Left kidney (tissue), 8 donors: ENCODE results near the gene UGT2B10. TPM values are rescaled to one million over a fixed set of nuclear protein-coding genes. Genes with fewer than 3 reads are reported as not detected.
"Not testable (repeated sequence)": the region's sequence is repeated elsewhere in the genome, so short reads cannot be mapped to it uniquely, and the experiment has no call there.

Source experiments
- DNase-seq: peaks from one replicate; pipeline ENCODE4 v3.0.0-alpha.2; 2013
- long read RNA-seq, 8 donors: transcript quantifications; one replicate each; lab custom pipeline, GENCODE V29; 2026
- polyA plus RNA-seq: library from polyadenylated mRNA; unstranded; fragments of 120-200 nt; gene quantifications from one replicate; pipeline ENCODE4 v1.2.1, GENCODE V29; 2013; ENCODE audit not compliant: insufficient read length

Gene UGT2B10
- polyA plus RNA-seq, result not detected
- long read RNA-seq, donor 1, result 0 reads
- long read RNA-seq, donor 2, result 0 reads
- long read RNA-seq, donor 3, result 0 reads
- long read RNA-seq, donor 4, result 0 reads
- long read RNA-seq, donor 5, result 0 reads
- long read RNA-seq, donor 6, result 0 reads
- long read RNA-seq, donor 7, result 0 reads
- long read RNA-seq, donor 8, result 0 reads

GRCh38 chr4:68815617-68816409 lies at the start of gene UGT2B10:
Gene UGT2B10 (plus strand): TSS chr4:68815994. CDS start chr4:68816020, 26 bp downstream.
- DNase-seq, result not testable (repeated sequence)

GRCh38 chr4:68771836-68772235 lies 44.0 kb upstream of the UGT2B10 start:
- DNase-seq, result not testable (repeated sequence)

- DNase-seq, result no peak
Measured at GRCh38 chr4:68773699-68774098, 42.1 kb upstream of the UGT2B10 start.

GRCh38 chr4:68780232-68780631 lies 35.6 kb upstream of the UGT2B10 start:
- DNase-seq, result no peak

- DNase-seq, result no peak
Measured at GRCh38 chr4:68797048-68797447, 18.7 kb upstream of the UGT2B10 start.

GRCh38 chr4:68797618-68798017 lies 18.2 kb upstream of the UGT2B10 start:
- no peak for DNase-seq

GRCh38 chr4:68803013-68803412 lies 12.8 kb upstream of the UGT2B10 start:
- no peak for DNase-seq

GRCh38 chr4:68808060-68808459 lies 7.7 kb upstream of the UGT2B10 start:
- DNase-seq, result no peak

- DNase-seq, result no peak
Measured at GRCh38 chr4:68810919-68811318, 4.9 kb upstream of the UGT2B10 start.

- not testable (repeated sequence) for DNase-seq
Measured at GRCh38 chr4:68816410-68817265, 844 bp downstream of the UGT2B10 start.

GRCh38 chr4:68817386-68817785 lies 1.6 kb downstream of the UGT2B10 start:
- no peak for DNase-seq

- not testable (repeated sequence) for DNase-seq
Measured at GRCh38 chr4:68818030-68818462, 2.3 kb downstream of the UGT2B10 start.

- no peak for DNase-seq
Measured at GRCh38 chr4:68831642-68832041, 15.8 kb downstream of the UGT2B10 start.

- DNase-seq, result no peak
Measured at GRCh38 chr4:68850293-68850692, 34.5 kb downstream of the UGT2B10 start.

- no peak for DNase-seq
Measured at GRCh38 chr4:68855771-68856170, 40.0 kb downstream of the UGT2B10 start.

GRCh38 chr4:68858039-68858438 lies 42.2 kb downstream of the UGT2B10 start:
- DNase-seq, result no peak

- no peak for DNase-seq
Measured at GRCh38 chr4:68859655-68860054, 43.9 kb downstream of the UGT2B10 start.

- no peak for DNase-seq
Measured at GRCh38 chr4:68861057-68861456, 45.3 kb downstream of the UGT2B10 start.

- no peak for DNase-seq
Measured at GRCh38 chr4:68864438-68865187, 48.8 kb downstream of the UGT2B10 start.

- no peak for DNase-seq
Measured at GRCh38 chr4:68865188-68865638, 49.4 kb downstream of the UGT2B10 start.

GRCh38 chr4:68865760-68866159 lies 50.0 kb downstream of the UGT2B10 start:
- no peak for DNase-seq

- no peak for DNase-seq
Measured at GRCh38 chr4:68869274-68869773, 53.5 kb downstream of the UGT2B10 start.
